Measurements from ENCODE around the gene CAPN9.
"Not testable (repeated sequence)": the region's sequence is repeated elsewhere in the genome, so short reads cannot be mapped to it uniquely, and the experiment has no call there.

Gene CAPN9

GRCh38 chr1:230747127-230747730 lies at the start of gene CAPN9:
Gene CAPN9 (plus strand): TSS chr1:230747388. CDS start chr1:230747497, 109 bp downstream.
- no peak for DNase-seq (ENCODE audit: low spot score)

GRCh38 chr1:230698130-230698529 lies 49.1 kb upstream of the CAPN9 start:
- DNase-seq (ENCODE audit: low spot score), result no peak

DNA sequence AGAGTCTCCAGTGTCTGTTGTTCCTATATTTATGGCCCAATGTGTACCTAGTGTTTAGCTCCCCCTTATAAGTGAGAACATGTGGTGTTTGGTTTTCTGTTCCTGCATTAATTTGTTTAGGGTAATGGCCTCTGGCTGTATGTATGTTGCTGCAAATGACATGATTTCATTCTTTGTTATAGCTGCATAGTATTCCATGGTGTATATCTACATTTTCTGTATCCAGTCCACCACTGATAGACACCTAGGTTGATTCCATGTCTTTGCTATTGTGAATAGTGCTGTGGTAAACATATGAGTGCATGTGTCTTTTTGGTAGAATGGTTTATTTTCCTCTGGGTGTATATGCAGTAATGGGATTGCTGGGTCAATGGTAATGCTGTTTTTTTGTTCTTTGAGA lies 48.2 kb upstream of the CAPN9 start:
- not testable (repeated sequence) for DNase-seq (ENCODE audit: low spot score)

GRCh38 chr1:230699716-230700115 lies 47.5 kb upstream of the CAPN9 start:
- no peak for DNase-seq (ENCODE audit: low spot score)

DNA sequence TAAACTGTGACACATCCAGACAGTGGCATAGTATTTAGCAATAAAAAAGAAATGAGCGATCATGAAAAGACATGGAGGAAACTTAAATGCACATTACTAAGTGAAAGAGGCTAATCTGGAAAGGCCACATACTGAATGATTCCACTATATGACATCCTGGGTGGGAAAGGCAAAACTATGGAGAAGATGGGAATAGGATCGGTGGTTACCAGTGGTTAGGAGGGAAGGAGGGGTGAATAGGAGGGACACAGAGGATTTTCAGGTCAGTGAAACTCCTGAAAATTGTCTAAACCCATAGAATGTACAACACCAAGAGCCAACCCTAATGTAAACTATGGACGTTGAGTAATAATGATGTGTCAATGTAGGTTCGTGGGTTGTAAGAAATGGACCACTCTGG lies 47.1 kb upstream of the CAPN9 start:
- DNase-seq (ENCODE audit: low spot score), result no peak

DNA sequence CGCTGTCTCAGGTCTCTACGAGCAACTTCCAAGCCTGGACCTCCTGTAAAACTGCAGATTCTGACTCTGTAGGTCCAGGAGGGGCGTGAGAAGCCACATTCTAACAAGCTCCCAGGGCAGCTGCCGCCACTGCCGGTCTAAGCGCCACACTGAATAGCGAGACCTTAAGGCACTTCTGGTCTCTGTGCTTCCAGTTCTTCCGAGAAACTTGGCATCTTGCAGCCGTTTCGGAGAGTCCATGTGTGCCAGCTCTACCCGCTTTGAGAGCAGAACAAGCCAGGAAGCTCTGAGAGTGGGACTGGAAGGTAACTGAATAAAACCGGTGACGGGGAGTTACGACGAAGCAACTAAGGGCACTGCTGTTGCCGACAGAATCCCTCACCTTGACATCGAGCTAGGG lies 45.8 kb upstream of the CAPN9 start:
- no peak for DNase-seq (ENCODE audit: low spot score)

DNA sequence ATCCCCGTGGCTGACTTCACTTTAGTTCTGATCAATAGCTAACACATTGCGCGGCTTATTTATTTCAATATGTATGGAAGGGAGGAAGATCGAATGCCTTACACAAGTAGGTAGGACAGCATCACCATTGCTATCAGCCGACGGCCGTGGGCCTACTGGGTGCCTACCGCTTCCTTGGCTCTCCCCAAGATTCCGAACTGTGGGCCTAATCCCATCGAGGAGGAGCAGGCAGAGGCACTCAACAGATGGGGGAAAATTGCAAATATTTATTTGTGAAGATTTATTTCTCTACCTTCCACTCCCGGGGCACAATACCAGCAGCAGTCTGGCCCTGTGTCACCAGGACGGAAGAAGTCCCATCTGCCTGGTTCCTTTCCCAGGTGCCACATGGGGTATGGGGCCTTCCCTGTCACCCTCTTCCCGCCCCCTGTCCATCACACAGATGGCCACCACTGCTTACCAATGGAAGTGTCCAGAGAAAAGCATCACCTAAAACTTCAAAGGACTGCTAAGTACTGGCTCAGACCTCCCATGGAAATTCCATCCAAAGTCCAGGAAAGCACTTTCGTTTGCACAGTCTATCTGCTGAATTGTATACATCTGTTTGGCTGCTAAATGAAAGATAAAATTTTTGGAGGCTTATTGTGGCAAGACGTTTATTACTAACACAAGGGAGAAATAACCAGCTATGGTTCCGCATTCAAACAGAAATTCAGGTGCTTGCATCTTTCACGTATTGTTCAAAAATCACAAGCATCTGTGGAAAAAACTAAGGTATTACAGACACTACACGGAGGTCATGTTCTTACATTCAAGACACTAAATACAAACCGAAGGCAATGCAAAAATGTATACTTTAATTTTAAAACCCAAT lies 45.1 kb upstream of the CAPN9 start:
- no peak for DNase-seq (ENCODE audit: low spot score)

- no peak for DNase-seq (ENCODE audit: low spot score)
Measured at GRCh38 chr1:230702934-230703678, 44.1 kb upstream of the CAPN9 start.

GRCh38 chr1:230703679-230704385 lies 43.4 kb upstream of the CAPN9 start:
- no peak for DNase-seq (ENCODE audit: low spot score)

DNA sequence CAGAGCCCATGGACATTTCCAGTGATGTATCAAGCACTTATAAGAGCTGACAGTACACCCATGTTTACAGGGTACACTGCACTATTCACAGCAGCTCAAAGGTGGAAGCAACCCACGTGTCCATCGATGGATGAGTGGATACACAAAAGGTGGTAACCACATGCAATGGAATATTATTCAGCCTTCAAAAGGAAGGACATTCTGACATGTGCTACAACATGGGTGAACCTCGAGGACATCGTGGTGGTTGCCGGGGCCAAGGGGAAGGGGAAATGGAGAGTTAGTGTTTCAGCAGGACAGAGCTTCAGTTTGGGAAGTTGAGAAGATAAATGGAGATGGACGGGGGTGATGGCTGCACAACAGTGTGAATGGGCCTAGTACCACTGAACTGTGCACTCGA lies 42.4 kb upstream of the CAPN9 start:
- no peak for DNase-seq (ENCODE audit: low spot score)

- no peak for DNase-seq (ENCODE audit: low spot score)
Measured at GRCh38 chr1:230705289-230706019, 41.7 kb upstream of the CAPN9 start.

DNA sequence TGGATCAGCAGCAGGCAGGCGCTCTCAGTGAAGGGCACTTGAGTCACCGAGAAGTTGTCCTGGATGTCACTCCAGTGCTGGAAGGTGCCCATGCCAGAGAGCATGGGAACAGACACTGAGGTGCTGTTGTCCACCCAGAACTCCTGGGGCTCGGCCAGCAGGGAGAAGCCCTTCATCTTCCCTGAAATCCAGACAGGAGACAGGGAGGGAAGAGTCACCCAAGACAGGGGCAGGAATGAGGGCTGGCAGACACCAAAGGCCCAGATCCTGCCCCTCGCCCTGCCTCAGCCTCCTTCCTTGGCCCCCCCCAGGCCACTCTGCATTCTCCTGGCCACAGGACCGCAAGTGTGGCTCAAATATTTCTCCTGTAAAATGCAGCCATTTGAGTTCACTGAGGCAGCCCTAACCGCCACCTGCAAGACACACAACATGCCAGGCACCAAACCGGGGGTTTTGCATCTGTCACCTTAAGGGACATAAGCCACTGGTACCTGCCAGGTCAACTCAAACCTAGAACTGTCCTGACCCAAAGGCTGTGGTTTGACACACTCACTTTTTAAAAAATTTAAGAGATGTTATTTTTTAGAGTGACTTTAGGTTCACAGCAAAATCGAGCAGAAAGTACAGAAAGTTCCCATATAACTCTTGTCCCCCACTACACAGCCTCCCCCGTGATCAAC lies 41.0 kb upstream of the CAPN9 start:
- DNase-seq (ENCODE audit: low spot score), result no peak

- no peak for DNase-seq (ENCODE audit: low spot score)
Measured at GRCh38 chr1:230706887-230707731, 40.1 kb upstream of the CAPN9 start.

DNA sequence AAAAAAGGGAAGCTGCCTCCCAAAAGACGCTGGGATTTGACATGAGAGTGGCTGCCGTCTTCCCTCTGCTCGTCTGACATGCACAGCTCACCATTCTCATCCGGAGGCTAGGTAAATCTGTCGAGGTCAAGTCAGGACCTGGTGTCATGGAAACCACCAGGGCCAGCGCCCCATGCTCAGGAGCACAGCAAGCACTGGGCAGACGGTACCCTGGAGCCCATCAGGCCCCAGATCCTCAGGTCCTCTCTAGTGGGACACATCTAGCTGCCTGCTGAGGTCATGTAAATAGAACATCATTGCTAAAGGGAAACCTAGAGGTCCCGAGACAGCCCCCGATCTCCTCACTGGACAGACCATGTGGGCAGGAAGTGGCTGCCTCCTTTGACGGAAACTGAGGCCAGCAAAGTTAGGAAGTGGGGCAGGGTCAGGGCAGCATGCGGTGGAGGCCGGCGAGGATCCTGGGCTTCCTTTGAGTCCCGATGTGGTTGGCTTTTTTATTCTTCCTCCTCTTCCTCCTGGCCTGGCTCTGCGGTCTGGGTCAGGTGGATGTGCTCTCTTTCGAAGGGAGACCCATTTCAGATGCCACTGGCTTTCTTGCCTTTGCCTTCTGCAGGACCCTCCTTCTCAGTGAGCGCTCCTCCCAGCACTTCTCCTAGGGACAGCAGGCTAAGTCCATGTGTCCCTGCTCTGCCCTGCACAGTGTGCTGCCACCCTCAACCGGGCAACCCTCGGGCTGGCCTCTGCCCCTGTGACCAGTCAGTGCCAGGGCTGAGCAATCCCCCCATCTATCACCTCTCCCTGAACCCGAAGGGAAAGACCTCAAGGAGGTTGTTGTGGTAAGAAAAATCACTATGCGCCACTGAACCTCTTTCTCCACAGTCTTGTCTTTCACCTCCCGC lies 39.2 kb upstream of the CAPN9 start:
- no peak for DNase-seq (ENCODE audit: low spot score)

DNA sequence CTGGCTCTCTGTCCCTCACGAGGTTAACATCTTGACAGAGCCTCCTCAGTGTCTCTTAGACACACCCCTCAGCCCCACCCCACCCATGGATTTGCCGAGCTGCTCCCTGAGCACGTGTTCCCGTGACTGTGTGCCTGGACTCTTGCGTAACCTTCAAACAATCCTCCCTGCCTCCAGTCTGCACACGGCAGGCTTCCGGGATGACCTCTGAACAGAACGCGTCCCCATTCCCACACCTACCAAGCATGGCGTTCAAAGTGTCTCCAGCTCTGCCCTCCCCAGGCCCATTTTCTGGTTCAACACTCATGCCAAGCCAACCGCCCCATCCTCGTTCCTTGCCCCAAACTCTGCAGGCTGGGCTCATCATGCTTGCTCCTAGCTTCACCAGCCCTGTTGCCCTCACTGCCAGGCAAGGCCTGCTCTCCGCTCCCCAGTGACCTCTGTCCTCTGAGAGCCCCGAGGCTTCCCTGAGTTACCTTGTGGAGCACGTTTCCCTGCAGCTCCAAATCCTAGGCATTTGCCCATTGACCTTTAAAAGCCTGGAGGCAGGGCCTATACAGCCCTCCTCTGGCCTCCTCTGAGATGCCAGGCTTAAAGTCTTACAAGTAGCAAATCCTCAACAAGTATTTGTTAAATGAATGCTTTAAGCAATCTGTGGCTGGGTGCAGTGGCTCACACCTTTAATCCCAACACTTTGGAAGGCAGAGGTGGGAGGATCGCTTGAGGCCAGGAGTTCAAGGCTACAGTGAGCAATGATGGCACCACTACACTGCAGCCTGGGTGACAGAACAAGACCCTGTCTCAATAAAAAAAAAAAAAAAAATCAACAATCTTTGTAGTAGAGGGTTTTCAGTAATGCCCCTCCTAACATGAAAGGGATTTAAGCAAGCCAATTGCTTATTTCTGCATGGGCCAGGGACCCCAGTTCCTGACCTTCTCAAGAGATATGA lies 38.3 kb upstream of the CAPN9 start:
- DNase-seq (ENCODE audit: low spot score), result no peak

DNA sequence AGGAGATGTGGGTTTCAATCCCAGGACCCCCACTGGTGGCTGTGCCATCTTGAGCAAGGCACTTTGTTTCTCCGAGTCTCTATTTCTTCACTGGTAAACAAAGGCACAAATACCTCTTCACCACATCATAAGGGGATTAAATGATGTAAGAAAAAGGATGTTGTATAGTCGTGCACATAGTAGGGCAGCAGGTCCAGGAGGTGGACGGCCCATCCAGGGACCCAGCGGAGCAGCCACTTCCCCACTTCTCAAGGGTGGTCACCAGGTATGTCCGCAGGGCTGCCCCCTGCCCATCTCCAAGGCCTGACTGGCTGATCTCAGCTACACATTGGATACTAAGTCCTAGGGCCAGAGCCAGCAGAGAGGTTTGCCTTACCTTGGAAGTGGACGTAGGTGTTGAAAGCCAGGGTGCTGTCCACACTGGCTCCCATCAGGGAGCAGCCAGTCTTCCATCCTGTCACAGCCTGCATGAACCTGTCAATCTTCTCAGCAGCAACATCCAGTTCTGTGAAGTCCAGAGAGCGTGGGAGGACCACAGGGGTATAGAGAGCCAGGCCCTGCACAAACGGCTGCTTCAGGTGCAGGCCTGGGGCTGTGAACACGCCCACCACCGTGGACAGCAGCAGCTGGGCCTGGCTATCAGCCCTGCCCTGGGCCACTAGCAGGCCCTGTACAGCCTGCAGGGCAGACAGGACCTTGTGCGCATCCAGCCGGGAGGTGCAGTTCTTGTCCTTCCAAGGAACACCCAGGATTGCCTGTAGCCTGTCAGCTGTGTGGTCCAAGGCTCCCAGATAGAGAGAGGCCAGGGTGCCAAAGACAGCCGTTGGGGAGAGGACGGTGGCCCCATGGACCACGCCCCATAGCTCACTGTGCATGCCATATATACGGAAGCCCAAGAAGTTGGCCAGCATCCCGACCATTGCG lies 37.3 kb upstream of the CAPN9 start:
- DNase-seq (ENCODE audit: low spot score), result no peak

- DNase-seq (ENCODE audit: low spot score), result no peak
Measured at GRCh38 chr1:230710543-230710904, 36.7 kb upstream of the CAPN9 start.
